NCI-H1105 treated with DMSO at 0.1 percent for 48 hours (cell line): ENCODE results near the gene NLGN1.
A peak's percentile ranks its signal among the peaks of the same experiment; 100 is the strongest.
"Not testable (repeated sequence)": the region's sequence is repeated elsewhere in the genome, so short reads cannot be mapped to it uniquely, and the experiment has no call there.

Experiments used
- DNase-seq: peaks from one replicate; lab custom pipeline; 2025; lab: John Stamatoyannopoulos, UW

The NLGN1 gene

GRCh38 chr3:174168026-174168425, 770.5 kb downstream of the NLGN1 start:
- no peak for DNase-seq

GRCh38 chr3:174168538-174169254, 771.2 kb downstream of the NLGN1 start:
- DNase-seq = no peak

- no peak for DNase-seq
Observed at GRCh38 chr3:174169736-174170135, 772.2 kb downstream of the NLGN1 start.

- DNase-seq = no peak
Observed at GRCh38 chr3:174170248-174170647, 772.7 kb downstream of the NLGN1 start.

- DNase-seq = no peak
Observed at GRCh38 chr3:174186377-174186989, 788.9 kb downstream of the NLGN1 start.

- no peak for DNase-seq
Observed at GRCh38 chr3:174191380-174191779, 793.8 kb downstream of the NLGN1 start.

- no peak for DNase-seq
Observed at GRCh38 chr3:174191895-174192294, 794.4 kb downstream of the NLGN1 start.

DNA sequence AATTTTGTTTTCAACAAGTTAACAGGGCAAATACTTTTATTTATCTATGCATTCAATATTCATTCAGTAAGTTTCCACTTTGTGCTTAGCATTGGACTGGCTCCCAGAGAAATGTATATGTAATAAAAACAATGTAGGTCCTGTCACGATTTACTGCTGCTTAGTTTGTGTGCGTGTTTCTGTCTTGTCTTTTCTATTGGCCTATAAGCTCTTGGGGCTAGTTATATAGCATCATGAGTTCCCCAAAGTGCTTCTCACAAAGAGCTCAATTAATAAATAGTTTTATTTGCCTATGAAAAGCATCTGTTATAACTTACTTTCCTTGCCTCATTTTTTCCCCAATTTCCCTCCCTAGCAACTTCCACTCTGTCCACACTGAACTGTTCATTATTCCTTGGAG, 794.9 kb downstream of the NLGN1 start:
- no peak for DNase-seq

- no peak for DNase-seq
Observed at GRCh38 chr3:174193604-174194003, 796.1 kb downstream of the NLGN1 start.

DNA sequence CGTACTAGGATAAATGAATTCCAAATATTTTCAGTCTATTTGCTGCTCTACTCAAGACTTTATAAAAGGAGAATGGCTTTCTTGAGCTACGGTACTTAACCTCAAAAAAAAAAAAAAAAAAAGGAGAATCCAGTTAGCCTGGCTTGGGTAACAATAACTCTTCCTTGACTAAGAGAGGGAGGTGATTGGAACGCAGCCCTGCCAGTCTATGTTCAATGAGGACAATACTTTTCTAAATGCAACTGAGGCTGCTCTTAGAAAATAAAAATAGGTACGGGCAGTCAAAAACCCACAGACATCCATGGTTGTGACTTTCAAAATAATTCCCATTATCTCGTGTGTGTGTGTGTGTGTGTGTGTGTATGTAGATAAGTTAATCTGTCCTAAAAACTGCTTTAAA, 799.9 kb downstream of the NLGN1 start:
- no peak for DNase-seq

DNA sequence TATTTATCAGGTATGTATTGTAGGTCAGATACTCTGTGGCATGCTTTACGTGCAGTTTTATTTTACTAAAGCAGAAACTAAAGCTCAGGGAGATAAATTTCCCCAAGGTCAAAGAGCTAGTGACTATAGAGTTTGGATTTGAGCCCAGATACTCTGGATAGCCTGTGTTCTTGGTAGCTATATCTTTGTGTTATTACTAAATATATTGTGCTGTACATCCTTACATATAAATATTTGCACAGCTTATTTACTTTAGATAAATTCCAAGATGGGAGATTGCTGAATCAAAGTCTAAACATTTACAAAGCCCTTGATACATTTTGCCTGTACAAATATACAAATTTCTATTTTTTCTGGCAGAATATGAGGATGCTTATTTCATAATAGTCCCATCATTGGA, 800.7 kb downstream of the NLGN1 start:
- peak; percentile 20 for DNase-seq

DNA sequence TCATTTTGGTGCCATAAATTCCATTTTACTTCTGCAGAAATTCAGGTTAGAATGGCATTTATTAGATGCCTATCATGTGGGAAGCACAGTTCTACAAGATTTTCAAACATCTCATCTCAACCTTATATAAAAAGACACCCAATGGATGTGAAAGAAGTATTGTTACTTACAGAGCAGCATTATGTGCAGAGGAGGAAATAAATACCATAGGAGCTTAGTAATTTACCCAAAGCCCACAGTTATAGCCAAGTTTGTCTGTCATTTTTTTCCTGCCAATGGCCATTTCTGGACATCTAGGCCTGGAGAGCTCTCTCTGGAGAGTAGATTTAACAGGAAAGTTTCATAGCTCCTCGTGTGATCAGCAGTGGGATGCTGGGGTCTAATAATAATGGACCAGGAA, 802.2 kb downstream of the NLGN1 start:
- DNase-seq = no peak

- peak; percentile 82 for DNase-seq
Observed at GRCh38 chr3:174202116-174202515, 804.6 kb downstream of the NLGN1 start.

- no peak for DNase-seq
Observed at GRCh38 chr3:174202561-174202960, 805.0 kb downstream of the NLGN1 start.

DNA sequence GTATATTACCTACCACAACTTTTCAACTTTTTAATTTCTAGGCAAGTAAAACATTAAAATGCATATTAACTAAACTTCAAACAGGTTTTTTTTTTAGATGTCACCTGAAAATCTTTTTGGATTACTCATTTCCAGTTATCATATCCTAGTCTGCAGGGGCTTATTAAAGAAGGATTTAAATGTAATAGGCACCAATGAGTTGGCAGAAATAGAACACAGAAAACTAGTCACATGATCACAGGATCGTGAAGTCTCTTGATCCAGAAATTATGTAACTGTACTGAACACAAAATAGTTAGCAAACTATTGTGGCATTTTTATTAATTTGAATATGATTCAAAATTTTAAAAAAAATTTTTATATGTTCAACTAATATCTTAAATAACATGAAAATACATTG, 807.2 kb downstream of the NLGN1 start:
- no peak for DNase-seq

- no peak for DNase-seq
Observed at GRCh38 chr3:174206607-174207192, 809.2 kb downstream of the NLGN1 start.

- no peak for DNase-seq
Observed at GRCh38 chr3:174208161-174208560, 810.6 kb downstream of the NLGN1 start.

DNA sequence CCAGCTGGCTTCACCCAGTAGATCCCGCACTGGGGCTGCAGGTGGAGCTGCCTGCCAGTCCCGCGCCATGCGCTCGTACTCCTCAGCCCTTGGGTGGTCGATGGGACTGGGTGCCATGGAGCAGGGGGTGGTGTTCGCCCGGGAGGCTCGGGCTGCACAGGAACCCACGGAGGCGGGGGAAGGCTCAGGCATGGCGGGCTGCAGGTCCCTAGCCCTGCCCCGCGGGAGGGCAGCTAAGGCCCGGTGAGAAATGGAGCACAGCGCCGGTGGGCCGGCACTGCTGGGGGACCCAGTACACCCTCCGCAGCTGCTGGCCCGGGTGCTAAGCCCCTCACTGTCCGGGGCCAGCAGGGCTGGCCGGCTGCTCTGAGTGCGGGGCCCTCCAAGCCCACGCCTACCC, 814.4 kb downstream of the NLGN1 start:
- DNase-seq = not testable (repeated sequence)

- no peak for DNase-seq
Observed at GRCh38 chr3:174215456-174215855, 817.9 kb downstream of the NLGN1 start.

DNA sequence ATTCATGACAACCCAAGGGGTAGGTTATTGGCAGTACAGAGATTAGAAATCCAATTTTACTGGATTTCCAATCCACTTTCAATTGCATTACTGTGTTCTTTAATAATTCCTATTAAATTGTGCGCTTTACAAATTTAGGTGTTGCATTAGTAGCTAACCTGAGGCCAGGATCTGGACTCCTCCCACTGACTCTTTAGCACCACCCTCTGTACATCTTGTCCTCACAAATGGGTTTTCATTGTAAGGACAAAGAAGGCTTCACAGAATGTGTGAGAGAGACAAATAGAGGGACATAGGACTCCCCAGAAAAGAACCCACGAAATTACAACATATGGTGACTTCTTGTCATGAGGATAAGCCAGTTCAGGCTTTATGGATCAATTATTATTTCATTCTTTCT, 818.5 kb downstream of the NLGN1 start:
- DNase-seq = no peak

DNA sequence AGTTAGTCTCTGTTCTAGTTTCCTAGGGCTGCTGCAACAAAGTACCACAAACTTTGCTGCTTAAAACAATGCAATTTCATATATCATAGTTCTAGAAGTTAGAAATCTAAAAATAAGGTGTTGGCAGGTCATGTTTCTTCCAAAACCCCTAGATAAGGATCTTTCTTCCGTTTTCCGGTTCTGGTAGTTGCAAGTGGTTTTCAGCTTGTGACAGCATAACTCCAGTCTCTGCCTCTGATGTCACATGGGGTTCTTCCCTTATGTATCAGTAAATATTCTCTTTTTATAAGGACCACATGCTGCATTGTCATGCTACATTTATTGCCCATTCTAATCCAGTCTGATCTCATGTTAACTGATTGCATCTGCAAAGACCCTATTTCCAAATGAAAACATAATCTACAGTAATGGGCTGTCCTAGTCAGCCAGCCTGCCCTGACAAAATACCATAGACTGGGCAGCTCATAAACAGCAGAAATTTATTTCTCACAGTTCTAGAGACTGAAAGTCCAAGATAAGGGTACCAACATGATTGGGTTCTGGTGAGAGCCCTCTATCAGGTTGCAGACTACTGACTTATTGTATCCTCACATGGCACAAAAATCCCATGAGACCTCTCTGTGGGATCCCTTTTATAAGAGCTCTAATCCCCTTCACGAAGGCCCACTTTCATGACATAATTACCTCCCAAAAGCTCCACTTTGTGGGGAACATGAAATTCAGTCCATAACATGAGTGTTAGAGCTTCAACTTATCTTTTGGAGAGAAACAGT, 819.6 kb downstream of the NLGN1 start:
- DNase-seq = no peak

- DNase-seq = no peak
Observed at GRCh38 chr3:174218016-174218415, 820.5 kb downstream of the NLGN1 start.

- peak; percentile 13 for DNase-seq
Observed at GRCh38 chr3:174219738-174220137, 822.2 kb downstream of the NLGN1 start.
